NCI-H2227 (cell line): ENCODE results near the gene CDC42BPB.

Experiments used
- DNase-seq: peaks from one replicate; lab custom pipeline; 2025; ENCODE audit not compliant: unreplicated experiment; lab: John Stamatoyannopoulos, UW

CDC42BPB gene

GRCh38 chr14:103096387-103096786 lies 39.0 kb upstream of the CDC42BPB start:
- no peak for DNase-seq

DNA sequence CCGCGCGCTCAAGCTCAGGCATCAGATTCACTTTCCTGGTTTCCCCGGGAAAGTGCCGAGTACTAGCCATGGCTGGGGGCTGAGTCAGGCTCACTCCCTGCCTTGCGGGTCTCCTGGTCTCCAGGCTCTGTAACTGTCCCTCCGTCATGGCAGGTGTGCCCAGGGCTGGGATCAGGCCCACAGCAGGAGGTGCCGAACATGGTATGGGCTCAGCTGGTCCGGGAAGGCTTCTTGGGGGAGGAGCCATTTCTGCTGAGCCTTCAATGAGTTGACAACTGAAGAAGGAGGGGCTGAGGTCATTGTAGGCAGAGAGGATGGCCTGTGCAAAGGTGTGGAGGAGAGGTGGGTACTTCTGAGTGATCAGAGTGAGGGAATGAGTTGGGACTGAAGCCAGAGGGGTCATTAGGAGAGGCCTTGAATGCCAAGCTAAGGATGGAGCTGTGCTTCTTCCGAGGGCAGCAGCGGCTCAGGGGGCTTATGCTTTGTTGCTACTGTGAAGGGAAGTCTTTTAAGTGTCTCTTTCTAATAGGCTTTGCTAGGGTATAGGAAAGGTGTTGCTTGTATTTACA lies 37.9 kb upstream of the CDC42BPB start:
- no peak for DNase-seq

DNA sequence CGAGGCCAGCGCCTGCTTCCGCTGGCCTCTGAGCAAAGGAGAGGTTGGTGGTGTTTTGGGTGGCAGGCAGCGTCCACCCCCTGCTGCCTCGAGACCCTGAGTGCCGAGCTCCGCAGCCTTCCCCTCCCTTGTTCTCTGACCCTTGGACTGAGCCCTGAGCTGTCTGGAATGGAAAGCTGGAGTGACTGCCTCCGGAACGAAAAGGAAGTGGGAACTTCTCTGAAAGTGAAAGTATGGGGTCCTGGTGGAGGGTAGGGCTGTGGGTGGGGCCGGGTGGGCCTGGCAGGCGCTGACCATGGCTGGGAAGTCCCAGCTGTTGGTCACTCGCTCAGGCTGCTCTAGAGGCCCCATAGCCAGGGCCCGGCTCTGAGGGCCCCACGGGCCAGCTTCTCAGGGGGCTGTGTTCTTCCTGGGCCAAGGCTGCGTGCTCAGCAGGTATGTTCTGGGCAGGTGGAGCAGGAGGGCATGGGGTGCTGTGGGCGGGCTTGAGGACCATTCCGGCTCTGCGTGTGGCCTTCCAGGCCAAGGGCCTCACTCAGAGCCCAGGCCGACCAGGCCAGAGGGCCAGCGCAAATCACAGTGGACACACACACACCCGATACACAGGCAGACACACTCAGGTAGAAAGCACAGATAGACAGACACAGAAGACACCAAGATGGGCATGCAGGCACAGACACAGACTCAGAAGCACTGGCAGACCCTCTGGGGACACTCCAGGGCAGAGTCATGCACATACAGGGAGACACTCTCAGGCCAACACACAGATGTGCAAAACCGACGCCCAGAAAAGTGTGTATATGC lies 37.3 kb upstream of the CDC42BPB start, which contains the start of gene EXOC3L4:
TSS of gene EXOC3L4 (plus strand) at position 320 of the 804 bp plus-strand sequence. CDS start 5,495 bp downstream, outside the sequence.
- DNase-seq: no peak

DNA sequence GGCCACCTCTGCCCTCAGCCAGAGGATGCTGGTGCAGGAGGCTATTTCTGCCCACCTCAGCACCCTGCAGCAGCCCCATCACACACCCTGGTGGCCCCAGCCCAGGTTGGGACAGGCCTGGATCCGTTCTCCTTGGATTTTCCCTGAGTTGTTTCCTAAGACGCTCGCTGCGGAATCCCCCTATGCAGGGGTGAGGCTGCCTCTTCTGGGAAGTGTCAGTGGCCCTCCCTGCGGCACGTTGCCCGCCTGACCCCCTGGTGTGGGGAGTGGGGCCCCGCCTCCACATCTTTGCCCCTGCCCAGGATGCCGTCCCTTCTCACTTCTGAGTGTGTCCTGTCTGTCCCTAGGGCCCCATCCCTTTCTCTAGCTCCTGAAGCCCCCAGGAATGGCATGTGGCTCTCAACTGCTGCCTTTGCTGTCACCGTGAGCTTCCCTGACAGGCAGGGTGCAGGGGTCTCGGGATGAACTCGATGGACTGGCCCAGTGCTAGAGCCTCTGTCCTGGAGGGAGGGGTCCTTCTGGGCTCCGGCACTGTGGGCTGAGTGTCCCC lies 36.6 kb upstream of the CDC42BPB start:
- DNase-seq: no peak

DNA sequence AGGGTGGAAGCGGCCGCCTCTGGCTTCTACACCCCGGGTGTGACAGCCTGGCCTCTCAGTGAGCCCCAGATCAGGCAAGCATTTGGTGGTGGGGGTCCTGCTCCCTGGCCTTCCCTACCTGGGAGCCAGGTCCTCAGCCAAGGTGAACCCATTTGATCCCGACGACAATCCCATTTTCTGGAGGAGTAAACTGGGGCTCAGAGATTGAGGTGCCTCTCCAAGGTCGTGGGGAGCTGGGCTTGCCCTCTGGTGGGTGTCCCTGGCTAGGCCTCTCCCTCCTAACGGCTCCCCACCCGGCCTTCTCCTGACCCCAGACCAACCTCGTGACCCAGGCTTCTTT lies 34.5 kb upstream of the CDC42BPB start:
- DNase-seq: no peak

DNA sequence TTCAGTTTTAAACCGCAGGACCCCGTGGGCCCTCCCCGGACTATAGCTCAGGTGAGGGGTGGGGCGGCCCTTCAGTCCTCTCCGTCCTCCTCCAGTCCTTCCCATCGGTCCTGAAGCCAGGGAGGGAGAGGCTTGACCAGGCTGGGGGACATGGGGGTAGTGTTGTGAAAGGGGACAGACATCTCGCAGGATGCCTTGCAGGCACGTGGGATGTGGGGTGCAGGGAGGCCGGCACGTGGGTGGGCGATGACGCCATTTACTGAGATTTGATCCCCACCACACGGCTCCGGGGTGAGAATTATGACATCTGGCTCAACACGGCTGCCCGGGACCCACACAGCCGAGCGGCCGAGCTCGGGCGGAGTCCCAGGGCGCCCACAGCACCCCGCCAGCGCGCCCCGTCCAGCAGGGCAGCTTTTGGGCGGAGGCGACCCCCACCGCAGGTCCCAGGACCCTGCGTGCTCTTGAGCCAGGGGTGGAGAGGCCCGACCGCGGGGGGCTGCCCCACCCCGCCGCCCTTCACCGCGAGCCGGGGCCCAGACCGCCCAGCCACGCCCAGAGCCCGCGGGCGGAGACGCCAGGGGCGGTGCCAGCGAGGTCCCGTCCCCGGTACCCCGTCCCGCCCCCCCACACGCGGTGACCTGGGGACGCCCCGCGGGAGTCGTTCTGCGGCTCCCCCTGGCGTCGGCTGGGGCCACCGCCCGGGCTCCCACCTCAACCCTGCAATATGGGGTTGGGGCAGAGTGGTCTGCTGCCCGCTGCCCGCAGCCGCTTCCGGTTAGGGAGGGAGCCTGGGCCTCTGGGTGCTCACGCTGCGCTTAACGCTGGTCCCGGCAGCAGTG lies 33.9 kb upstream of the CDC42BPB start:
- DNase-seq: peak; percentile 52

GRCh38 chr14:103090481-103091020 lies 33.2 kb upstream of the CDC42BPB start:
- no peak for DNase-seq

- no peak for DNase-seq
Observed at GRCh38 chr14:103089386-103090335, 32.3 kb upstream of the CDC42BPB start.

DNA sequence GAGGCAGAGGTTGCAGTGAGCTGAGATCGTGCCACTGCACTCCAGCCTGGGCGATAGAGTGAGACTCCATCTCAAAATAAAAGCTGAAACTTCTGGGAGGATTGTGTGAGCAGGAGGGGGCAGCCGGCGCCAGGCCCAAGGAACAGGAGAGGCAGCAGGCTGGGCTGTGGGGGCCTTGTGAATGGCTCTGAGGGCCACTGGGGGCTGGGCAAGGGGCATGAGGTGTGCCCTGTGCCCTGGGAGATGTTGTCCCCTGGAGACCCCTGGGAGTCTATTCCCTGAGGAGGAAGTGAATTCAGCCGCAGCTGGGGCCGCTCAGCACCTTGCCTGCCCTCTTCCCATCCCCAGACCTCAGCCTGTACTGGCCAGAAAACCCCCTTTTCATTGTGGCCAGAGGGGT lies 31.6 kb upstream of the CDC42BPB start:
- no peak for DNase-seq

- DNase-seq: peak; percentile 55
Observed at GRCh38 chr14:103087343-103087835, 30.0 kb upstream of the CDC42BPB start.

GRCh38 chr14:103086771-103087342 lies 29.5 kb upstream of the CDC42BPB start:
- DNase-seq: no peak

DNA sequence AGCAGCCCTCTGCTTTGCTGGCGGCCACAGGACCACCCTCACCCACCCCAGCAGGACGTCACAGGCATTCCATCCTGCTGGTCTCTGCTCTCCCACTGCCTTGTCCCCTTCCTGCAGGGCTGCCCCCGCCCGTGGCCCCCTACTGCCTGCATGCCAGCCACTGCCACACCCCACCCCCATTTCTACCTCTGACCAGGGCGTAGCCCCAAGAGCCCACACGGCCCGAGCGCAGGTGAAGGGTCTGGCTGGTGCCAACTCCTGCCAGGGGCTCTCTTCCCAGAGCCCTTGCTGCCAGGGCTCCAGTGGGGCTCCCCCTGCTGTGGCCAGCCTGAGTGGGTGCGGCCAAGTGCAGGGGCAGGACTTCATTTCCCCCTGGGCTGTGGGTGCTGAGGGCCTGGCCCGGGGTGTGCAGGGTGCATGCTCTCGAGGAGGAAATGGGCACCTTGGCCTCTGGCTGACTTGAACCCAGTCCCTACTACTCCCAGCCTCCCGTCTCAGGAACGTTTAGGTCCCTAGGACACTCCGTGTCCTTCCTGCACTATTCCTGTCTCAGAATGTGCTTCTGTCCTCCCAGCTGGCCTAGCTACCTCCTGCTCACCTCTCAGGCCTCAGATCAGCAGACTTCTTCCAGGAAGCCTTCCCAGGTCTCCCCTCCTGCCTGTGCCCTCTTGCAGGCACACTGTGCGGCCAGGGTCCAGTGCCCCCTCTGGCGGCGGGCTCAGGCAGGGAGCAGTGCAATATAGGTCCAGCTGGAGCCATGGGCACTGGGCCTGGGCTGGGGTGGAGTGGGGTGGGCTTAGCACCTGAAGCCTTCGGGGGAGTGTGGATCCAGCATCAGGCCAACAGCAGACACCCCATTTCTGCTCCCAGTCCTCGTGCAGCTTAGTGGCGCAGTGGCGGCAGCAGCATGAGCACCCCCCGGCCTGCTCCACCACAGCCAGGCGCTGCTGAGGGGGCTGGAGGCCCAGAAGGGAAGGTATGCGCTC lies 28.1 kb upstream of the CDC42BPB start:
- no peak for DNase-seq

DNA sequence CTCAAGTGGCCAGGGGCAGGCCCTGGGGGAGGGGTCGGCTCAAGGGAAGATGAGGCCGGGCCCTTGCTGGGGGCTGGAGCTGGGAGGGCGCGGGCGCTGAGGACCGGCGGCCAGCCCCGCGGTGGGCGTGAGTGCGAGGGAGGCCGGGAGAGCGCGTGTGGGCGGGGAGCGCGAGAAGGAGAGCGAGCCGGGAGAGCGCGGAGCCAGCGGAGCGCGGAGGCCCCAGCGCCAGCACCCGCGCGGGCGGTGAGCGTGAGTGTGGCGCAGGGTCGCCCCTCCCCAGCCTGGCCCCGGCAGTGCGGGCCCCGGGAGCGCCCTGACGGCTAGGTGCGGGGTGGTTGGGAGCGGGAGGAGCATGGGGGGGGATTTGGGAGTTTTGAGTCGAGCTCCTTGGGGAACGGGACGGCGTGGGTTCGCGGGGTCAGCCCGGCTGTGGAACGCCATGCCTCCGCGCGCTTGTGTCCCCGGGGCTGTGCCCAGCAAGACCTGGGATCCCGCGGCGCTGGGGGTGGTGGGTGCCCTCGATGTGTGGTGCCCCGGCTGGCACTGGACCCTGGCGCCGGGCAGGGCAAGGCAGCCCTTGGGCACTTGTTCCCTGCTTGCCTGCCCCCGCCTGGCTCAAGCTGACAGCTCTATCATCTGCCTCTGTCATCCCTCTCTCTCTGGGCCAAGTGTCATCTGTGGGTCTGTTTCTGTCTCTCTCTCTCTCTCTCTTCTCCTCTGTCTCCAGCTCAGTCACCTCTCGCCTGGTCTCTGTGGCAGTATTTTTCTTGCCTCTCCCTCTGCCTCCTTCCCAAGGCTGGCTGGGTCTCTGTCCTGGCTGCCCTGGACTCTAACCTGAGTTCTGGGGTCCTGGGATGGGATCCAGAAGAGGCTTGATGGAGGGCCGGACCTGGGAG lies 26.9 kb upstream of the CDC42BPB start, which contains the start of gene LBHD2:
TSS of gene LBHD2 (plus strand) at position 190 of the 899 bp plus-strand sequence. CDS start 1,803 bp downstream, outside the sequence.
- peak; percentile 25 for DNase-seq

- DNase-seq: no peak
Observed at GRCh38 chr14:103081951-103082350, 24.6 kb upstream of the CDC42BPB start.

- DNase-seq: no peak
Observed at GRCh38 chr14:103078860-103079587, 21.7 kb upstream of the CDC42BPB start.

GRCh38 chr14:103078420-103078749 lies 21.0 kb upstream of the CDC42BPB start:
- DNase-seq: peak; percentile 85
